Activated CD4-positive, alpha-beta T cell treated with anti-CD3 and anti-CD28 coated beads, Interleukin-2, amount 50 U/mL, for 48 hours (primary cell): Measurements from ENCODE around the gene SLC12A3.
"Not testable (repeated sequence)": the region's sequence is repeated elsewhere in the genome, so short reads cannot be mapped to it uniquely, and the experiment has no call there.

Source experiments
- DNase-seq, 2 experiments: peaks; one replicate each; pipeline ENCODE4 v3.0.0-alpha.2; 2020

Gene SLC12A3

GRCh38 chr16:56848955-56849689, 15.9 kb upstream of the SLC12A3 start:
- DNase-seq: no peak

GRCh38 chr16:56849690-56850680, 15.0 kb upstream of the SLC12A3 start:
- DNase-seq: no peak

GRCh38 chr16:56851671-56852400, 13.2 kb upstream of the SLC12A3 start:
- no peak for DNase-seq

- no peak for DNase-seq
These were observed 12.6 kb upstream of the SLC12A3 start for GRCh38 chr16:56852401-56852730.

- DNase-seq: no peak
These were observed 12.0 kb upstream of the SLC12A3 start for GRCh38 chr16:56852968-56853367.

GRCh38 chr16:56855201-56855600, 9.8 kb upstream of the SLC12A3 start:
- no peak for DNase-seq

GRCh38 chr16:56855946-56856345, 9.1 kb upstream of the SLC12A3 start:
- DNase-seq: no peak

GRCh38 chr16:56856876-56857447, 8.0 kb upstream of the SLC12A3 start:
- DNase-seq: no peak

- no peak for DNase-seq
These were observed 6.6 kb upstream of the SLC12A3 start for GRCh38 chr16:56858374-56858773.

- no peak for DNase-seq
These were observed 5.4 kb upstream of the SLC12A3 start for GRCh38 chr16:56859636-56860035.

- DNase-seq: peak; percentile 64 to 73
These were observed 4.6 kb upstream of the SLC12A3 start for GRCh38 chr16:56860226-56861020.

GRCh38 chr16:56861092-56861610, 3.9 kb upstream of the SLC12A3 start:
- DNase-seq: no peak

- no peak for DNase-seq
These were observed 3.3 kb upstream of the SLC12A3 start for GRCh38 chr16:56861756-56862155.

- DNase-seq: no peak
These were observed 2.2 kb upstream of the SLC12A3 start for GRCh38 chr16:56862776-56863175.

GRCh38 chr16:56865394-56866062, 521 bp downstream of the SLC12A3 start:
- no peak for DNase-seq

- DNase-seq: peak; percentile 26 to 46
These were observed 2.2 kb downstream of the SLC12A3 start for GRCh38 chr16:56866955-56867830.

GRCh38 chr16:56868175-56868574, 3.2 kb downstream of the SLC12A3 start:
- no peak for DNase-seq

- DNase-seq: not testable (repeated sequence)
These were observed 3.8 kb downstream of the SLC12A3 start for GRCh38 chr16:56868766-56869165.

GRCh38 chr16:56869513-56870275, 4.7 kb downstream of the SLC12A3 start:
- peak; percentile 58 to 70 for DNase-seq
